Astrocyte (in vitro differentiated cells and primary cell): Measurements from ENCODE around the gene AMH. TPM values are rescaled to one million over a fixed set of nuclear protein-coding genes. Genes with fewer than 3 reads are reported as not detected.

Experiments
- DNase-seq: peaks from one replicate; pipeline ENCODE4 v3.0.0-alpha.2; 2010; ENCODE audit warnings: low read depth
- FAIRE-seq: peaks from 2 replicates; lab custom pipeline; 2011; peaks lifted over from hg19 to GRCh38; lab: Jason Lieb, UNC
- H2AFZ ChIP-seq: 2 replicates; pipeline ENCODE4 v1.6.0; 2012; ENCODE audit warnings: low read depth, low read length, inconsistent platforms
- H3K27ac ChIP-seq: 2 replicates; pipeline ENCODE4 v1.5.1; 2011; ENCODE audit warnings: low read depth, low read length, inconsistent platforms
- H3K27me3 ChIP-seq: 2 replicates; pipeline ENCODE4 v1.6.0; 2011; ENCODE audit warnings: low read length, inconsistent platforms; ENCODE audit not compliant: insufficient read depth
- H3K36me3 ChIP-seq: 2 replicates; pipeline ENCODE4 v1.5.1; 2011; ENCODE audit warnings: low read length, inconsistent platforms; ENCODE audit not compliant: insufficient read depth
- H3K4me1 ChIP-seq: 2 replicates; pipeline ENCODE4 v1.5.1; 2011; ENCODE audit warnings: low read length, inconsistent platforms; ENCODE audit not compliant: insufficient read depth
- H3K4me2 ChIP-seq: 2 replicates; pipeline ENCODE4 v1.6.0; 2012; ENCODE audit warnings: low read length, inconsistent platforms
- H3K4me3 ChIP-seq: 2 replicates; pipeline ENCODE4 v1.5.1; 2011; ENCODE audit warnings: low read depth, mild to moderate bottlenecking, low read length, inconsistent platforms; ENCODE audit not compliant: insufficient read depth
- H3K79me2 ChIP-seq: 2 replicates; pipeline ENCODE4 v1.6.0; 2012; ENCODE audit warnings: mild to moderate bottlenecking, low read length, inconsistent platforms; ENCODE audit not compliant: insufficient read depth
- H3K9ac ChIP-seq: 2 replicates; pipeline ENCODE4 v1.6.0; 2012; ENCODE audit warnings: mild to moderate bottlenecking, low read length, inconsistent platforms
- H3K9me3 ChIP-seq: 2 replicates; pipeline ENCODE4 v1.5.1; 2012; ENCODE audit warnings: low read depth, mild to moderate bottlenecking, low read length, inconsistent platforms; ENCODE audit not compliant: insufficient read depth
- H4K20me1 ChIP-seq: 2 replicates; pipeline ENCODE4 v1.6.0; 2012; ENCODE audit warnings: low read length, inconsistent platforms; ENCODE audit not compliant: insufficient read depth
- H3K27ac Mint-ChIP-seq: one replicate; pipeline ENCODE4 v1.8.0; 2021; ENCODE audit warnings: mild to moderate bottlenecking, mixed read lengths; ENCODE audit not compliant: unreplicated experiment
- H3K27me3 Mint-ChIP-seq: one replicate; pipeline ENCODE4 v1.8.0; 2021; ENCODE audit warnings: low read depth, mixed read lengths; ENCODE audit not compliant: unreplicated experiment
- H3K36me3 Mint-ChIP-seq: one replicate; pipeline ENCODE4 v1.8.0; 2021; ENCODE audit warnings: low read depth, mixed read lengths; ENCODE audit not compliant: unreplicated experiment
- H3K4me1 Mint-ChIP-seq: one replicate; pipeline ENCODE4 v1.8.0; 2021; ENCODE audit warnings: low read depth, mixed read lengths; ENCODE audit not compliant: unreplicated experiment
- H3K4me3 Mint-ChIP-seq: one replicate; pipeline ENCODE4 v1.8.0; 2021; ENCODE audit warnings: mild to moderate bottlenecking, moderate library complexity, mixed read lengths; ENCODE audit not compliant: unreplicated experiment
- H3K9me3 Mint-ChIP-seq: one replicate; pipeline ENCODE4 v1.8.0; 2021; ENCODE audit warnings: mild to moderate bottlenecking, mixed read lengths; ENCODE audit not compliant: unreplicated experiment
- EZH2 ChIP-seq: IDR thresholded peaks from 2 replicates; pipeline ENCODE4 v1.6.1; 2012; ENCODE audit warnings: mild to moderate bottlenecking, low read length, inconsistent platforms; ENCODE audit not compliant: insufficient read depth
- total RNA-seq: library from RNA; stranded (reverse); gene quantifications from 2 replicates; pipeline ENCODE4 v1.2.1, GENCODE V29; 2021
- TF ChIP-seq, protein P1 (sequence below): IDR thresholded peaks from 2 replicates; pipeline ENCODE4 v1.5.1; 2011; ENCODE audit warnings: low read depth, mild to moderate bottlenecking, inconsistent platforms, low read length, moderate library complexity; ENCODE audit not compliant: insufficient read depth

AMH gene
- total RNA-seq, 1 donor from 2014 or later: 4.6 TPM

- H3K9ac ChIP-seq: no peak overlapping the region
- no peak for DNase-seq
- no peak overlapping the region for H2AFZ ChIP-seq
- H3K27me3 ChIP-seq: peaks cover 22% of the 10 kb centered on the region
- no peak for FAIRE-seq
- H3K27ac ChIP-seq: no peak overlapping the region
- H3K4me2 ChIP-seq: no peak overlapping the region
- no peak overlapping the region for H3K4me3 ChIP-seq
- Mint-ChIP-seq H3K27ac (peak overlapping the region; percentile 66), H3K4me3 (peak overlapping the region; percentile 68), H3K9me3 (no peaks in the 10 kb centered on the region), H3K36me3 (peaks cover 1% of the 10 kb centered on the region), H3K27me3 (peaks cover 6% of the 10 kb centered on the region), H3K4me1 (no peaks in the 10 kb centered on the region)
- no peak for TF ChIP-seq EZH2
- TF ChIP-seq, protein P1, sequence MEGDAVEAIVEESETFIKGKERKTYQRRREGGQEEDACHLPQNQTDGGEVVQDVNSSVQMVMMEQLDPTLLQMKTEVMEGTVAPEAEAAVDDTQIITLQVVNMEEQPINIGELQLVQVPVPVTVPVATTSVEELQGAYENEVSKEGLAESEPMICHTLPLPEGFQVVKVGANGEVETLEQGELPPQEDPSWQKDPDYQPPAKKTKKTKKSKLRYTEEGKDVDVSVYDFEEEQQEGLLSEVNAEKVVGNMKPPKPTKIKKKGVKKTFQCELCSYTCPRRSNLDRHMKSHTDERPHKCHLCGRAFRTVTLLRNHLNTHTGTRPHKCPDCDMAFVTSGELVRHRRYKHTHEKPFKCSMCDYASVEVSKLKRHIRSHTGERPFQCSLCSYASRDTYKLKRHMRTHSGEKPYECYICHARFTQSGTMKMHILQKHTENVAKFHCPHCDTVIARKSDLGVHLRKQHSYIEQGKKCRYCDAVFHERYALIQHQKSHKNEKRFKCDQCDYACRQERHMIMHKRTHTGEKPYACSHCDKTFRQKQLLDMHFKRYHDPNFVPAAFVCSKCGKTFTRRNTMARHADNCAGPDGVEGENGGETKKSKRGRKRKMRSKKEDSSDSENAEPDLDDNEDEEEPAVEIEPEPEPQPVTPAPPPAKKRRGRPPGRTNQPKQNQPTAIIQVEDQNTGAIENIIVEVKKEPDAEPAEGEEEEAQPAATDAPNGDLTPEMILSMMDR: peak; percentile 36
- no peaks in the 10 kb centered on the region for H3K79me2 ChIP-seq
- H3K36me3 ChIP-seq: no peaks in the 10 kb centered on the region
- peaks cover 2% of the 10 kb centered on the region for H3K4me1 ChIP-seq
- H3K9me3 ChIP-seq: no peaks in the 10 kb centered on the region
- peaks cover 30% of the 10 kb centered on the region for H4K20me1 ChIP-seq
Measured at GRCh38 chr19:2254064-2254872, 5.1 kb downstream of the AMH start.

DNA sequence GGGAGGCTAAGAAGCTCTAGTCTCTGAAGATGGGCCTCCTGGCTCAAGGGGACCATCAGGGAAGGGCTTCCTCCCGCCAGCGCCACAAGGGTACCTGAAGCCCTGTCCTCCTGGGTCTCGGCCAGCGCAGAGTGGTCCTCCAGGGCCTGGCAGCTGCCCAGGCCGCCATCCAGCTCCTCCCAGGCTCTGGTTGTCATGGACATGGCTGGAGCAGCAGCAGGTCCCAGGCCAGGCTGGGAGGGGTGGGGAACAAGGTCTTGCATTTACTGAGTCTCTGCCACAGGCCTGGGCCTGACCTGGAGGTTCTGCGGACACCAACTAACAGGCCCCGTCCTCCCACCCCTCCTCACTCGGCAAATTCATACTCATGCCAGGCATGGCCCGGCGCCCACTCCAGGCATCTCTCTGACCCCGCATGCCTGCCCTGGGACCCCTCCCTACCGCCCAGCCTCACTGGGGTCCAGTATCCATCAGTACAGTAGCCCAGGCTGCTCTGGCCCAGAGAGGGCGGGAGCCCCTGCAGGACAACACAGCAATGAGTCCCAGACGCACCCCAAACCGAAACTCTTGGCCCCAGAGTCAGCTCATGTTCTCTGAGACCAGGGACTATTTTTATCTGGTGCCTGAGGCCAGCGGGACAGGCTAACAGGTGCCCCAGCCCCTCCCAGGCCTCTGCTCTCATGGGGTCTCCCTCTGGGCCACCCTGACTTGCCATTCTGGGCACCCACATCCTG, 6.2 kb downstream of the AMH start:
- Histone ChIP-seq H2AFZ (no peak overlapping the region), H3K79me2 (no peaks in the 10 kb centered on the region), H4K20me1 (peaks cover 20% of the 10 kb centered on the region), H3K4me3 (no peak overlapping the region), H3K27ac (no peak overlapping the region), H3K9me3 (no peaks in the 10 kb centered on the region), H3K27me3 (peaks cover 22% of the 10 kb centered on the region), H3K4me1 (peaks cover 2% of the 10 kb centered on the region), H3K36me3 (no peaks in the 10 kb centered on the region), H3K4me2 (no peak overlapping the region), H3K9ac (no peak overlapping the region)
- Mint-ChIP-seq H3K27me3 (peaks cover 8% of the 10 kb centered on the region), H3K9me3 (peaks cover 3% of the 10 kb centered on the region), H3K4me3 (no peak overlapping the region), H3K27ac (no peak overlapping the region), H3K36me3 (peaks cover 1% of the 10 kb centered on the region), H3K4me1 (no peaks in the 10 kb centered on the region)
- FAIRE-seq (no peak), DNase-seq (no peak)
- TF ChIP-seq, protein P1: no peak
- no peak for TF ChIP-seq EZH2
